Right lobe of liver (tissue), 4 donors: Measurements from ENCODE around the gene COMMD6.

Experiments
- POLR2A ChIP-seq: fragments of 450-650 bp; IDR thresholded peaks from one replicate; pipeline ENCODE4 v1.6.1; 2017; ENCODE audit warnings: antibody characterized with exemption, mild to moderate bottlenecking
- TF ChIP-seq, protein P1 (sequence below), 4 donors: fragments of 200-600 bp in 3 of 4; fragments of 450-650 bp in 1 of 4; IDR thresholded peaks; one replicate each; pipeline versions ENCODE4 v1.5.1 to v1.8.0; 2016 to 2022; ENCODE audit warnings: antibody characterized with exemption in 4 of 4, mild to moderate bottlenecking in 2 of 4
- donor health status: DM: no; HTN: no; CAD: no.
- donor health status: DM: no; HTN: no; CAD: no.
- donor health status: DM: no; HTN: yes; CAD: no.

DNA sequence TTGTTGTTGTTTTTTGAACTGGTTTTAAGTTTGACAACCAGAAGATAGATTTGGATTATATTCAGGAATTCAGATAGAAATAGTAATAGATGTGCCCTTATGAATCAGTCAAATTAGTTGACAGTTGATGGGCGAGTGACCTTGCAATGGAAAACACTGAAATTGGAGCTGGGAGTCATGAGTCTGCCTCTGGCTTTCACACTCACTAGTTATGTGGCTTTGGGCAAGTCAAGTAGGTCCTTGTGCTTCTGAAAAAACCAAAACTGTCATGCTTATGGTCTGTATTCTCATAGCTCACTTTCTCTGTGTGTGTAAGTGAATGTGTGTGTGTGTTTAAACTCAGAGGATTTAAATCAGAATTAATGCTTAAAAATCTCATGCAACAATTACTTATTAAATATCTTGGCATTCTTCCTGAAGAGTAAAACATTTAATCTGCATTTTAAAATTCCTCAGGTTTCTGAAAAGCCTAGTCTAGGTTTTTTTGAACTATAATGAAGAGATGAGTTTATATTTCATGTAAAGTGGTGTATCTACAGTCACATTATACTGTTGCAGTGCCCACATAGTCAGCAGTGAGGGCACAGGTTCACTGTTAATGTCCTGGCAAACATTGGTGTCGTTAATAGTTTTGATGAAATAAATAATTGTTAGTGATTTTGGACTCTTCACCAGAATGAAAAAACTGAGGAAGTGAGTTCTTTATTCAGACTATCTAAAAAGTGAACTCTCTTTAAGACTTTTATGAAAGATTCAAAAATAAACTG lies 44.4 kb upstream of the COMMD6 start:
- TF ChIP-seq, protein P1, sequence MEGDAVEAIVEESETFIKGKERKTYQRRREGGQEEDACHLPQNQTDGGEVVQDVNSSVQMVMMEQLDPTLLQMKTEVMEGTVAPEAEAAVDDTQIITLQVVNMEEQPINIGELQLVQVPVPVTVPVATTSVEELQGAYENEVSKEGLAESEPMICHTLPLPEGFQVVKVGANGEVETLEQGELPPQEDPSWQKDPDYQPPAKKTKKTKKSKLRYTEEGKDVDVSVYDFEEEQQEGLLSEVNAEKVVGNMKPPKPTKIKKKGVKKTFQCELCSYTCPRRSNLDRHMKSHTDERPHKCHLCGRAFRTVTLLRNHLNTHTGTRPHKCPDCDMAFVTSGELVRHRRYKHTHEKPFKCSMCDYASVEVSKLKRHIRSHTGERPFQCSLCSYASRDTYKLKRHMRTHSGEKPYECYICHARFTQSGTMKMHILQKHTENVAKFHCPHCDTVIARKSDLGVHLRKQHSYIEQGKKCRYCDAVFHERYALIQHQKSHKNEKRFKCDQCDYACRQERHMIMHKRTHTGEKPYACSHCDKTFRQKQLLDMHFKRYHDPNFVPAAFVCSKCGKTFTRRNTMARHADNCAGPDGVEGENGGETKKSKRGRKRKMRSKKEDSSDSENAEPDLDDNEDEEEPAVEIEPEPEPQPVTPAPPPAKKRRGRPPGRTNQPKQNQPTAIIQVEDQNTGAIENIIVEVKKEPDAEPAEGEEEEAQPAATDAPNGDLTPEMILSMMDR (IDR thresholded peaks at IDR 0.05): no peak
- no peak for TF ChIP-seq POLR2A
